ENCODE measurements around the gene NPEPPS. TPM values are rescaled to one million over a fixed set of nuclear protein-coding genes. Genes with fewer than 3 reads are reported as not detected.

Gene NPEPPS
- total and polyA plus RNA-seq, 12 donors = 37.9 to 187 (median 97.2) TPM

GRCh38 chr17:47603830-47604597, 73.1 kb downstream of the NPEPPS start:
- no peak for TF ChIP-seq CTCF (IDR thresholded peaks at IDR 0.05)
- no peak for TF ChIP-seq POLR2A (IDR thresholded peaks at IDR 0.05)
- no peak overlapping the region for H3K4me3 ChIP-seq
- intact Hi-C loops (cut with DNase I) = no loop called here
- DNase-seq = no peak
- 51 to 60% (median 57%) methylated on average over 4 of the region's 4 CpGs for WGBS, 4 donors
- H3K36me3 ChIP-seq (replicated peaks in 1 of 2) = peaks cover 0 to 80% of the 10 kb centered on the region in 2 donors
- H3K4me1 ChIP-seq (replicated peaks in 1 of 2) = peaks cover 0 to 12% of the 10 kb centered on the region in 2 donors
- no peaks in the 10 kb centered on the region for H3K9me3 ChIP-seq (replicated peaks in 1 of 3)
- H3K27me3 ChIP-seq = no peaks in the 10 kb centered on the region
- H3K27ac ChIP-seq = no peak overlapping the region

GRCh38 chr17:47604598-47604927, 73.7 kb downstream of the NPEPPS start:
- Histone ChIP-seq H3K4me3 (no peak overlapping the region), H3K9me3 (replicated peaks in 1 of 3) (no peaks in the 10 kb centered on the region), H3K4me1 (replicated peaks in 1 of 2) (peaks cover 0 to 12% of the 10 kb centered on the region in 2 donors), H3K27ac (peak overlapping the region in 1 of 5 donors; percentile 14), H3K27me3 (no peaks in the 10 kb centered on the region), H3K36me3 (replicated peaks in 1 of 2) (peaks cover 0 to 77% of the 10 kb centered on the region in 2 donors)
- intact Hi-C loops (cut with DNase I) = no loop called here
- 60 to 86% (median 76%) methylated on average over 1 of the region's 1 CpG for WGBS, 4 donors
- no peak for TF ChIP-seq POLR2A (IDR thresholded peaks at IDR 0.05)
- DNase-seq = no peak

GRCh38 chr17:47605011-47605410, 74.1 kb downstream of the NPEPPS start:
- H3K27me3 ChIP-seq = no peaks in the 10 kb centered on the region
- H3K27ac ChIP-seq = peak overlapping the region in 1 of 5 donors; percentile 14
- H3K9me3 ChIP-seq (replicated peaks in 1 of 3) = no peaks in the 10 kb centered on the region
- no peak overlapping the region for H3K4me3 ChIP-seq
- H3K4me1 ChIP-seq (replicated peaks in 1 of 2) = peaks cover 0 to 12% of the 10 kb centered on the region in 2 donors
- 43 to 73% (median 59%) methylated on average over 1 of the region's 1 CpG for WGBS, 4 donors
- intact Hi-C loops (cut with DNase I) = no loop called here
- no peak for DNase-seq
- H3K36me3 ChIP-seq (replicated peaks in 1 of 2) = peaks cover 0 to 73% of the 10 kb centered on the region in 2 donors
- TF ChIP-seq POLR2A (IDR thresholded peaks at IDR 0.05) = no peak
- no peak for TF ChIP-seq CTCF (IDR thresholded peaks at IDR 0.05)

GRCh38 chr17:47607481-47607880, 76.6 kb downstream of the NPEPPS start:
- WGBS, 4 donors = 85 to 96% (median 94%) methylated on average over 3 of the region's 3 CpGs
- Histone ChIP-seq H3K27me3 (no peaks in the 10 kb centered on the region), H3K36me3 (replicated peaks in 1 of 2) (peaks cover 0 to 56% of the 10 kb centered on the region in 2 donors), H3K4me1 (replicated peaks in 1 of 2) (peaks cover 0 to 12% of the 10 kb centered on the region in 2 donors), H3K9me3 (replicated peaks in 1 of 3) (no peaks in the 10 kb centered on the region), H3K27ac (no peak overlapping the region), H3K4me3 (no peak overlapping the region)
- DNase-seq = no peak
- intact Hi-C loops (cut with DNase I) = no loop called here
- TF ChIP-seq POLR2A (IDR thresholded peaks at IDR 0.05) (no peak), CTCF (IDR thresholded peaks at IDR 0.05) (no peak)
